IPS-18a (cell line): ENCODE data around the gene ANAPC5.
"Not testable (repeated sequence)": the region's sequence is repeated elsewhere in the genome, so short reads cannot be mapped to it uniquely, and the experiment has no call there.

Experiments
- H3K27ac ChIP-seq: one replicate; pipeline ENCODE4 v1.5.1; 2013; ENCODE audit warnings: low read length
- H3K27me3 ChIP-seq: one replicate; pipeline ENCODE4 v1.6.1; 2013; ENCODE audit warnings: mild to moderate bottlenecking, low read length; ENCODE audit not compliant: control insufficient read depth, insufficient read depth
- H3K36me3 ChIP-seq: one replicate; pipeline ENCODE4 v1.6.1; 2013; ENCODE audit warnings: low read depth, low read length; ENCODE audit not compliant: control insufficient read depth
- H3K4me1 ChIP-seq: one replicate; pipeline ENCODE4 v1.6.1; 2013; ENCODE audit warnings: low read depth, low read length; ENCODE audit not compliant: control insufficient read depth
- H3K4me3 ChIP-seq: one replicate; pipeline ENCODE4 v1.5.1; 2013; ENCODE audit warnings: low read length
- H3K9ac ChIP-seq: one replicate; pipeline ENCODE4 v1.6.1; 2013; ENCODE audit warnings: mild to moderate bottlenecking, low read length, moderate library complexity
- H3K9me3 ChIP-seq: one replicate; pipeline ENCODE4 v1.6.1; 2013; ENCODE audit warnings: low read depth, low read length; ENCODE audit not compliant: control insufficient read depth

The ANAPC5 gene

GRCh38 chr12:121289962-121290361 is 62.2 kb downstream of the ANAPC5 start:
- H3K9ac ChIP-seq, result no peak overlapping the region
- H3K27me3 ChIP-seq, result no peaks in the 10 kb centered on the region
- H3K9me3 ChIP-seq, result no peaks in the 10 kb centered on the region
- H3K4me3 ChIP-seq, result no peak overlapping the region
- peaks cover 10% of the 10 kb centered on the region for H3K4me1 ChIP-seq
- H3K36me3 ChIP-seq, result no peaks in the 10 kb centered on the region
- H3K27ac ChIP-seq, result no peak overlapping the region

- H3K36me3 ChIP-seq, result no peaks in the 10 kb centered on the region
- no peaks in the 10 kb centered on the region for H3K9me3 ChIP-seq
- H3K4me3 ChIP-seq, result no peak overlapping the region
- no peak overlapping the region for H3K9ac ChIP-seq
- H3K4me1 ChIP-seq, result peaks cover 10% of the 10 kb centered on the region
- no peaks in the 10 kb centered on the region for H3K27me3 ChIP-seq
- no peak overlapping the region for H3K27ac ChIP-seq
Measured at GRCh38 chr12:121288986-121289385, 63.2 kb downstream of the ANAPC5 start.

- Histone ChIP-seq H3K36me3 (no peaks in the 10 kb centered on the region), H3K4me1 (peaks cover 10% of the 10 kb centered on the region)
Measured at GRCh38 chr12:121288158-121288845, 63.9 kb downstream of the ANAPC5 start.

GRCh38 chr12:121287267-121287954 is 64.8 kb downstream of the ANAPC5 start:
- H3K36me3 ChIP-seq, result no peaks in the 10 kb centered on the region

More at GRCh38 chr12:121288158-121288845, 63.9 kb downstream of the ANAPC5 start:
- Histone ChIP-seq H3K9me3 (no peaks in the 10 kb centered on the region), H3K27ac (no peak overlapping the region), H3K4me3 (no peak overlapping the region), H3K9ac (no peak overlapping the region), H3K27me3 (no peaks in the 10 kb centered on the region)

GRCh38 chr12:121285856-121286255 is 66.4 kb downstream of the ANAPC5 start:
- H3K36me3 ChIP-seq, result no peaks in the 10 kb centered on the region
- H3K9ac ChIP-seq, result no peak overlapping the region
- no peak overlapping the region for H3K4me3 ChIP-seq
- no peak overlapping the region for H3K27ac ChIP-seq
- no peaks in the 10 kb centered on the region for H3K27me3 ChIP-seq
- peaks cover 15% of the 10 kb centered on the region for H3K4me1 ChIP-seq
- H3K9me3 ChIP-seq, result no peaks in the 10 kb centered on the region

More at GRCh38 chr12:121287267-121287954, 64.8 kb downstream of the ANAPC5 start:
- no peak overlapping the region for H3K27ac ChIP-seq
- H3K27me3 ChIP-seq, result no peaks in the 10 kb centered on the region
- H3K4me3 ChIP-seq, result no peak overlapping the region
- H3K9me3 ChIP-seq, result no peaks in the 10 kb centered on the region
- peaks cover 10% of the 10 kb centered on the region for H3K4me1 ChIP-seq
- H3K9ac ChIP-seq, result no peak overlapping the region

DNA sequence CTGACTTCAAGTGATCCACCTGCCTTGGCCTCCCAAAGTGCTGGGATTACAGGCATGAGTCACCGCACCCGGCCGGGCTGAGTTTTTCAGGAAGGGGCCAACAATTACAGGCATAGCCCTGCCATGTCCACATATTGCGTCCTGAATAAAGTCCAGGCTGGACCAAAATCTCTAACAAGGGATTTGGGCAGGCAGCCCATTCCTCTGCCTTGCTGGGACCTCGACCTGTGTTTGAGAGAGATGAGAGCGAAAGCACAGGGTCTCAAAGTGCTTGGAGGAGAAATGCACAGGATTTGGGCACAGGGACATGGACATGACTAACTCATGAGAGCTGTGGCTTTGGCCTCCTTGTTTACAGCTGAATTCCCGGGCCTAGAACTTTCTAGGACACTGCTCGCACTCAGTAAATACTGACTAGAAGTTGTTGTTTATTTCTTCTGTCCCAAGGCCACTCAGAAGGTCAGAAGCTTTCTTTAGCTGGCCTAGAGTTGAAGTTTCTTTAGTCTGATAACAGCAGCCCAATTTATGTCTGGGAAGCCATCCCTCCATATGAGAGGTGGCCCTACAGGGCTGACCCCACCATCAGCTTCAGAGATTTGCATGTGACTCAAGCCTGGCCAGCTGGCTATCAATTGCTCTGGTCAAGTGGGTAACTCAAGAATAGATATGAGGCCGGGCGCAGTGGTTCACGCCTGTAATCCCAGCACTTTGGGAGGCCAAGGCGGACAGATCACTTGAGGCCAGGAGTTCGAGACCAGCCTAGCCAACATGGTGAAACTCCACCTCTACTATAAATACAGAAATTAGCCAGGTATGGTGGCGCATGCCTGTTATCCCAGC is 67.4 kb downstream of the ANAPC5 start:
- H3K4me3 ChIP-seq, result no peak overlapping the region
- H3K27ac ChIP-seq, result no peak overlapping the region
- no peaks in the 10 kb centered on the region for H3K27me3 ChIP-seq
- H3K4me1 ChIP-seq, result peaks cover 24% of the 10 kb centered on the region
- H3K9ac ChIP-seq, result no peak overlapping the region
- H3K9me3 ChIP-seq, result no peaks in the 10 kb centered on the region
- no peaks in the 10 kb centered on the region for H3K36me3 ChIP-seq

- Histone ChIP-seq H3K27ac (no peak overlapping the region), H3K27me3 (no peaks in the 10 kb centered on the region), H3K36me3 (no peaks in the 10 kb centered on the region), H3K4me3 (no peak overlapping the region), H3K9me3 (no peaks in the 10 kb centered on the region), H3K9ac (no peak overlapping the region), H3K4me1 (peaks cover 24% of the 10 kb centered on the region)
Measured at GRCh38 chr12:121283841-121284240, 68.4 kb downstream of the ANAPC5 start.

DNA sequence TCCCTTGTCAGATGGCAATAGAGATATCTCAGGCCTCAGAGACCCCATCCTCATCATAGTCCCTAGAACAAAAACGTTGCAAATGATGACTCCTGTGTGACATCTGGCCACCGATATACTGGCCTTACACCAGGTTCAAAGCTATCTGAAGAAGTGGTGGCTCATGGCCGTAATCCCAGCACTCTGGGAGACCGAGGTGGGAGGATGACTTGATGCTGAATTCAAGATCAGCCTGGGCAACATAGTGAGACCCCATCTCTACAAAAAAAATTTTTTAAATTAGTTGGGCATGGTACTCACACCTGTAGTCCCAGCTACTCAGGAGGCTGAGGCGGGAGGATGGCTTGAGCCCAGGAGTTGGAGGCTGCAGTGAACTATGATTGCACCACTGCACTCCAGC is 68.8 kb downstream of the ANAPC5 start:
- Histone ChIP-seq H3K36me3 (no peaks in the 10 kb centered on the region), H3K4me3 (no peak overlapping the region)

GRCh38 chr12:121282910-121283309 is 69.3 kb downstream of the ANAPC5 start:
- H3K9me3 ChIP-seq, H3K27me3 ChIP-seq, H3K9ac ChIP-seq, H3K36me3 ChIP-seq, H3K27ac ChIP-seq, H3K4me3 ChIP-seq: not testable (repeated sequence)
- peaks cover 18% of the 10 kb centered on the region for H3K4me1 ChIP-seq

More for the DNA sequence above, 68.8 kb downstream of the ANAPC5 start:
- Histone ChIP-seq H3K9me3 (no peaks in the 10 kb centered on the region), H3K4me1 (peaks cover 21% of the 10 kb centered on the region), H3K9ac (no peak overlapping the region), H3K27me3 (no peaks in the 10 kb centered on the region), H3K27ac (no peak overlapping the region)

DNA sequence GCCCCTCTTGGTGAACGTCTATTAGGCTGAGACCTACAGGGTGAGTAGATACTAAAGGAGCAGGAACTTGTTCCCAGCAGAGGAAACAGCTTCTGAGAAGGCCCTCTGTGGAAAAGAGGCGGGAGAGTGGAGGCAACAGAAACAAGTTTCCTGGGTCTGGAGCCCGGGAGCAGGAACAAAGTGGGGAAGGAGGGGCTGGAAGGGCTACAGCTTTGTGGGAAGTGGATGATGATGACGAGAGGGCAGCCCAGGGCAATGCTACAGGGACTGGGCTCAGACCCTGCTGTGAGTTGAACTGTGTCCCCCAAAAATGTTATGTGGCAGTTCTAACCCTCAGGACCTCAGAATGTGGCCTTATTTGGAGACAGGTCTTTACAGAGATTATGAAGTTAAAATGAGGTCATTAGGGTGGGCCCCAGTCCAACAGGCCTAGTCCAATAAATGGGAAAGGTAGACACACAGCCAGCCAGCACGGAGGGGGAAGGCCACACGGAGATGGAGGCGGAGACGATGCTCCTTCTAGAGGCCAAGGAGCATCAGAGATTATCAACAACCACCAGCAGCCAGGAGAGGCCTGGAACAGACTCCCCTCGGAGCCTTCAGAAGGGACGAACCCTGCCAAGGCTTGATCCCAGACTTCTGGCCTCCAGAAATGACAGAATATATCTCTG is 70.0 kb downstream of the ANAPC5 start:
- peaks cover 18% of the 10 kb centered on the region for H3K4me1 ChIP-seq
- no peaks in the 10 kb centered on the region for H3K27me3 ChIP-seq
- no peaks in the 10 kb centered on the region for H3K36me3 ChIP-seq
- H3K9me3 ChIP-seq, result no peaks in the 10 kb centered on the region
- no peak overlapping the region for H3K9ac ChIP-seq
- H3K27ac ChIP-seq, result no peak overlapping the region
- no peak overlapping the region for H3K4me3 ChIP-seq

- peaks cover 18% of the 10 kb centered on the region for H3K4me1 ChIP-seq
- not testable (repeated sequence) for H3K9ac ChIP-seq, H3K27ac ChIP-seq, H3K9me3 ChIP-seq, H3K27me3 ChIP-seq, H3K36me3 ChIP-seq, H3K4me3 ChIP-seq
Measured at GRCh38 chr12:121281116-121281515, 71.1 kb downstream of the ANAPC5 start.
